ENCODE data around the gene UFC1.

DNA sequence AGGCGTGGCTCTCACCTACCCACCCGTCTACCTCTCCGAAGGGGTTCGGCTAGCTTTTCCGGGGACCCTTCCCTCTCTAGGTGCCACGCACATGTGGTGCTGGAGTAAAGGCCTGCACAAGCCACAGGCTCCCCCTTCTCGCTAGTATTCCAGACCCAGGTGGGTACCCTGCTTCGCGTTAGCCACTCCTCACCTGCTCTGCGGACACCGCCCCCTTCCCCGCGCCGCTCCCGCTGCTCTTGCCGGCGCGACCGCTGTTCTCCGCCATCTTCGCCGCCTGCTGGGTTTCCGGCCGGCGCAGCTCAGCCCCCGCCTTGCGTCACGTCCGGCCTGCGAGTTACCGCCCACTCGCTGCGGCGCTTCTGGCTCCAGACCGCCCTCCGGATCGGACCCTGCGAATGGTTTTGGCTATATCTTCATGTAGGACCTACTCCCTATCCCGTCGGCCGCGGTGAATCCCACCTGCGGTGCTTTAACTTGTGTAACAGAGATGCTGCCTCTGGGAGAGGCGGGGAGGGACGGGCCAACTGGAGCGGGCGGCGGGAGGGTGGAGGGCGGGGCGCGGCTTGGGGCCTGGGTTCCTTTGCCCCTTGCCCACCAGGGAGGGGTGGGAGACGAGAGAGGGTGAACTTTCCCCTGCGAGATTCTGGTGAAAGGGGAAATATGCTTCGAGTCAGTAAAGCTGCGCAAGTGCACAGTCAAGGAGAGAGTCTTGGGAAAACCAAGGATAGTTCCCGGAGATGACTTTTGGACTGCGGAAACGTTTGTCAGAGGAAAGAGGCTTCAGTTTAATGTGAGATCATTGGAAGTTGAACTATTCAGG lies 35.8 kb upstream of the UFC1 start, which contains the start of the genes NIT1 and PFDN2:
- TF ChIP-seq, protein P1, sequence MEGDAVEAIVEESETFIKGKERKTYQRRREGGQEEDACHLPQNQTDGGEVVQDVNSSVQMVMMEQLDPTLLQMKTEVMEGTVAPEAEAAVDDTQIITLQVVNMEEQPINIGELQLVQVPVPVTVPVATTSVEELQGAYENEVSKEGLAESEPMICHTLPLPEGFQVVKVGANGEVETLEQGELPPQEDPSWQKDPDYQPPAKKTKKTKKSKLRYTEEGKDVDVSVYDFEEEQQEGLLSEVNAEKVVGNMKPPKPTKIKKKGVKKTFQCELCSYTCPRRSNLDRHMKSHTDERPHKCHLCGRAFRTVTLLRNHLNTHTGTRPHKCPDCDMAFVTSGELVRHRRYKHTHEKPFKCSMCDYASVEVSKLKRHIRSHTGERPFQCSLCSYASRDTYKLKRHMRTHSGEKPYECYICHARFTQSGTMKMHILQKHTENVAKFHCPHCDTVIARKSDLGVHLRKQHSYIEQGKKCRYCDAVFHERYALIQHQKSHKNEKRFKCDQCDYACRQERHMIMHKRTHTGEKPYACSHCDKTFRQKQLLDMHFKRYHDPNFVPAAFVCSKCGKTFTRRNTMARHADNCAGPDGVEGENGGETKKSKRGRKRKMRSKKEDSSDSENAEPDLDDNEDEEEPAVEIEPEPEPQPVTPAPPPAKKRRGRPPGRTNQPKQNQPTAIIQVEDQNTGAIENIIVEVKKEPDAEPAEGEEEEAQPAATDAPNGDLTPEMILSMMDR (IDR thresholded peaks at IDR 0.05; ENCODE audit: poor library complexity) = no peak
- TF ChIP-seq EZH2 (IDR thresholded peaks at IDR 0.05; ENCODE audit: borderline replicate concordance) = no peak

All from hepatocyte (in vitro differentiated cells).